ACC112 (cell line): Measurements from ENCODE around the gene TSPEAR.
"Not testable (repeated sequence)": the region's sequence is repeated elsewhere in the genome, so short reads cannot be mapped to it uniquely, and the experiment has no call there.

ENCODE experiments used
- H2AFZ ChIP-seq: fragments of 200-600 bp; sonication (generic); one replicate; pipeline ENCODE4 v1.6.0; 2017; ENCODE audit warnings: antibody characterized with exemption, low read length; ENCODE audit not compliant: unreplicated experiment
- H3K27ac ChIP-seq: fragments of 200-600 bp; sonication (generic); 2 replicates; pipeline ENCODE4 v1.5.1; 2014; ENCODE audit warnings: low read depth, mild to moderate bottlenecking, antibody characterized with exemption, low read length, moderate library complexity
- H3K27me3 ChIP-seq: fragments of 200-600 bp; sonication (generic); 2 replicates; pipeline ENCODE4 v1.6.1; 2014; ENCODE audit warnings: mild to moderate bottlenecking, antibody characterized with exemption, low read length, moderate library complexity, mixed read lengths; ENCODE audit not compliant: insufficient read depth
- H3K36me3 ChIP-seq: fragments of 200-600 bp; sonication (generic); 2 replicates; pipeline ENCODE4 v1.6.1; 2016; ENCODE audit warnings: mild to moderate bottlenecking, antibody characterized with exemption, low read length, moderate library complexity, mixed read lengths; ENCODE audit not compliant: insufficient read depth
- H3K4me1 ChIP-seq: fragments of 200-600 bp; sonication (generic); one replicate; pipeline ENCODE4 v1.6.1; 2016; ENCODE audit warnings: low read length, mixed read lengths; ENCODE audit not compliant: insufficient read depth, unreplicated experiment, control insufficient read depth
- H3K4me3 ChIP-seq: fragments of 200-600 bp; sonication (generic); 2 replicates; pipeline ENCODE4 v1.5.1; 2014; ENCODE audit warnings: mild to moderate bottlenecking, low read depth, low read length
- H3K79me2 ChIP-seq: fragments of 200-600 bp; sonication (generic); one replicate; pipeline ENCODE4 v1.6.0; 2016; ENCODE audit warnings: low read length; ENCODE audit not compliant: control insufficient read depth, unreplicated experiment, insufficient read depth

Gene TSPEAR

GRCh38 chr21:44552136-44552535, 159.2 kb downstream of the TSPEAR start:
- Histone ChIP-seq H3K4me3 (no peak overlapping the region), H3K27me3 (peaks cover 74% of the 10 kb centered on the region), H2AFZ (no peak overlapping the region), H3K36me3 (no peaks in the 10 kb centered on the region), H3K4me1 (no peaks in the 10 kb centered on the region), H3K79me2 (no peaks in the 10 kb centered on the region), H3K27ac (no peak overlapping the region)

DNA sequence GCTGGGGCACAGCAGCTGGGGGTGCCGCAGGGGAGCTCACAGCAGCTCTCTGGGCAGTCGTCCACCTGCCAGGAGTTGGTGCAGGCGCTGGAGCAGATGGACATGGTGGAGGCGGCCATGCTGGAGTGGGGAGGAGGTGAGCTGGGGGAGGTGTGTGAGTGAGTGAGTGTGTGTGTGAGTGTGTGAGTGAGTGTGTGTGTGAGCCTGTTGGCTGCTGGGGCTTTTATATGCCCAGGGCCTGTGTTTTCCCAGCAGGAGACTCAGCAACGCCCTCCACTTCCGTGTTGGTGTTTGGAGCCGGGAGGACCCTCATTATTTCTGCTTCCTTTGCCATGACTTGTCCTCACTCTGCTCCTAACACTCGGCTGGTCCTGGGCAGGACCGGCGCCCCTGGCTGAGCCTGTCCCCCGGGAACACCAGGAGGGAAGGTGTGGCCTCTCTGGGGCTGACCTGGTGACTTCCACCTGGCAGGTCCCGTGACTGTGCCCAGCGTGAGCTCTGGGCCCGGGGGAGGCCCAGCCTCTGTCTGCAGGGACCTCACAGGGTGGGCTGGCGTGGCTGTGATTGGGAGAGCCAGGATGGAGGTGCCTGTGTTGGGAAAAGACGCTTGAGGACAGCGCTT, 159.9 kb downstream of the TSPEAR start, which contains the start of gene KRTAP10-2:
KRTAP10-2 (minus strand) TSS at position 166 of the 622 bp plus-strand sequence; CDS start at position 119, 47 bp downstream.
- Histone ChIP-seq H3K4me1 (no peaks in the 10 kb centered on the region), H3K27me3 (peaks cover 72% of the 10 kb centered on the region), H3K79me2 (no peaks in the 10 kb centered on the region), H2AFZ (no peak within 1 kb of the TSS), H3K4me3 (no peak within 1 kb of the TSS), H3K36me3 (no peaks in the 10 kb centered on the region), H3K27ac (no peak within 1 kb of the TSS)

DNA sequence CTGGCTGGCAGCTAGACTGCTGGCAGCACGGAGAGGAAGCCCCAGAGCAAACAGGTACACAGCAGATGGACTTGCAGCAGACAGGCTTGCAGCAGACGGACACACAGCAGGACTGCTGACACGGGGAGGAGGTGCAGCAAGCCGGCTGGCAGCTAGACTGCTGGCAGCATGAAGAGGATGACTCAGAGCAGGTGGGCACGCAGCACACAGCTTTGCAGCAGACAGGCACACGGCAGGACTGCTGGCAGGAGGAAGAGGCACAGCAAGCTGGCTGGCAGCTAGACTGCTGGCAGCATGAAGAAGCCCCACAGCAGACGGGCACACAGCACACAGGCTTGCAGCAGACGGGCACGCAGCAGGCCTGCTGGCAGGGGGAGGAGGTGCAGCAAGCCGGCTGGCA, 160.6 kb downstream of the TSPEAR start:
- H3K79me2 ChIP-seq = no peaks in the 10 kb centered on the region
- H3K4me3 ChIP-seq = no peak overlapping the region
- H3K4me1 ChIP-seq = no peaks in the 10 kb centered on the region
- H3K27me3 ChIP-seq = peaks cover 71% of the 10 kb centered on the region
- H2AFZ ChIP-seq = no peak overlapping the region
- no peak overlapping the region for H3K27ac ChIP-seq
- H3K36me3 ChIP-seq = no peaks in the 10 kb centered on the region

- H3K36me3 ChIP-seq, H3K79me2 ChIP-seq, H3K4me3 ChIP-seq, H3K27ac ChIP-seq, H2AFZ ChIP-seq, H3K4me1 ChIP-seq: not testable (repeated sequence)
- H3K27me3 ChIP-seq = peaks cover 69% of the 10 kb centered on the region
Observed at GRCh38 chr21:44550285-44550684, 161.1 kb downstream of the TSPEAR start.

DNA sequence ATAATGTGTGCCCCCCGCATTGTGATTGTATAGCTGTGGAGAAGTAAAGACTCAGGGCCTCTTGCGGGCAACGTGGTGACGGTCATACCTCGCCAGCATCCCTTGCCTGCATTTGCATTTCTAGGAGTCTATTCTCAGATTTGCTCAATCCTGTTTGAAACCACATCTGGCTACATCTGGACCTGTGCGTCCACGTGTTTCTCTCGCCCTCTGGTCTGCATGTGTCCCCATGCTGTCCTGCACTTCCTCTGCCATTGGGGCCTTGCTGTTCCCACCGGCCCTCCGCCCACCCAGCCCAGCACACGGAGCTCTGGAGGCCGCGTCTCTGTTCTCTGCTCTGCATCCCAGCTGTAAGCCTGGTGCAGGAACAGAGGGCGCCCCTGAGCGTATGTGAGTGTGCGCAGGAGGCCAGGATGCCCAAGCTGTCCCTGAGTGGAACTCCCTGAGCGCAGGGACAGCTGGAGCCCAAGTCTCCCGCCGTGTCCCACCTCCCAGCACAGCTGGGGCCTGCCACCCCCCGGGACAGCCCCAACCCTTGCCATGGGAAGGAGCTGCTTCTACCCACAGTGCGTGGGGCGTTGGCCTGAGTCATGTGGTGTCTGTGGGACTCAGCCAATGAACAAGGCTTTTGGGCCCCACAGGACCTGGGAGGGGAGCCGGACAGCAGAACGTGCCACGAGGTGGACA, 161.7 kb downstream of the TSPEAR start:
- no peaks in the 10 kb centered on the region for H3K36me3 ChIP-seq

GRCh38 chr21:44548922-44549321, 162.4 kb downstream of the TSPEAR start:
- Histone ChIP-seq H3K4me1 (no peaks in the 10 kb centered on the region), H2AFZ (no peak overlapping the region), H3K79me2 (no peaks in the 10 kb centered on the region), H3K36me3 (no peaks in the 10 kb centered on the region), H3K27ac (no peak overlapping the region), H3K27me3 (peaks cover 56% of the 10 kb centered on the region), H3K4me3 (no peak overlapping the region)

More for the DNA sequence above, 161.7 kb downstream of the TSPEAR start:
- no peak overlapping the region for H3K27ac ChIP-seq
- no peaks in the 10 kb centered on the region for H3K4me1 ChIP-seq
- peaks cover 63% of the 10 kb centered on the region for H3K27me3 ChIP-seq
- H3K79me2 ChIP-seq = no peaks in the 10 kb centered on the region
- H2AFZ ChIP-seq = no peak overlapping the region
- no peak overlapping the region for H3K4me3 ChIP-seq

GRCh38 chr21:44548381-44548780, 163.0 kb downstream of the TSPEAR start:
- Histone ChIP-seq H3K36me3 (no peaks in the 10 kb centered on the region), H3K4me1 (no peaks in the 10 kb centered on the region), H3K27ac (no peak overlapping the region), H2AFZ (no peak overlapping the region), H3K4me3 (no peak overlapping the region), H3K27me3 (peaks cover 50% of the 10 kb centered on the region), H3K79me2 (no peaks in the 10 kb centered on the region)

- no peaks in the 10 kb centered on the region for H3K4me1 ChIP-seq
- no peak overlapping the region for H3K27ac ChIP-seq
- H2AFZ ChIP-seq = no peak overlapping the region
- no peak overlapping the region for H3K4me3 ChIP-seq
- peaks cover 49% of the 10 kb centered on the region for H3K27me3 ChIP-seq
- H3K36me3 ChIP-seq = no peaks in the 10 kb centered on the region
- H3K79me2 ChIP-seq = no peaks in the 10 kb centered on the region
Observed at GRCh38 chr21:44547656-44548331, 163.6 kb downstream of the TSPEAR start.

GRCh38 chr21:44544566-44544965, 166.8 kb downstream of the TSPEAR start:
- Histone ChIP-seq H3K27me3 (peaks cover 56% of the 10 kb centered on the region), H3K79me2 (no peaks in the 10 kb centered on the region), H2AFZ (no peak overlapping the region), H3K4me1 (no peaks in the 10 kb centered on the region), H3K4me3 (no peak overlapping the region), H3K27ac (no peak overlapping the region), H3K36me3 (no peaks in the 10 kb centered on the region)

- H3K4me1 ChIP-seq = no peaks in the 10 kb centered on the region
Observed at GRCh38 chr21:44542716-44543115, 168.7 kb downstream of the TSPEAR start.

More at GRCh38 chr21:44542716-44543115, 168.7 kb downstream of the TSPEAR start:
- Histone ChIP-seq H3K27me3 (peaks cover 39% of the 10 kb centered on the region), H3K79me2 (no peaks in the 10 kb centered on the region), H3K4me3 (no peak overlapping the region), H2AFZ (no peak overlapping the region), H3K27ac (no peak overlapping the region), H3K36me3 (no peaks in the 10 kb centered on the region)
